K562 (cell line): ENCODE data around the gene MEAK7. TPM values are rescaled to one million over a fixed set of nuclear protein-coding genes. Genes with fewer than 3 reads are reported as not detected.

Experiments used
- ATAC-seq: fragments of 200-7000 bp; cut with Tn5 transposase; 3 replicates; pipeline ENCODE4 v1.9.1; 2020; ENCODE audit warnings: moderate library complexity
- BruUV-seq: library from RNA; stranded (reverse); fragments of 400-500 nt; replicated peaks from 2 replicates; lab custom pipeline; 2021; lab: Mats Ljungman, UMichigan
- CTCF ChIA-PET: fragments of 300-600 bp; formaldehyde crosslinking; extraction: SDS; loops from one replicate; lab custom pipeline; 2021; ENCODE audit warnings: low intra/inter-chr PET ratio; lab: Yijun Ruan, JAX
- POLR2A ChIA-PET: fragments of 300-600, 350-650 bp; sonication (Branson Sonifier 250); formaldehyde crosslinking; extraction: SDS; loops from one replicate; lab custom pipeline; 2021; ENCODE audit warnings: antibody characterized with exemption, inconsistent platforms; lab: Yijun Ruan, JAX
- DNase-seq, 4 experiments: peaks; one replicate each; pipeline versions ENCODE4 v3.0.0 to v3.0.0-alpha.2; 2011 to 2018; ENCODE audit warnings: low spot score in 3 of 4, mixed read lengths in 3 of 4; ENCODE audit errors: extremely low read depth in 1 of 4
- FAIRE-seq: peaks from 2 replicates; lab custom pipeline; 2011; peaks lifted over from hg19 to GRCh38; lab: Jason Lieb, UNC
- H2AFZ ChIP-seq: 2 replicates; pipeline ENCODE4 v1.6.0; 2011; ENCODE audit warnings: low read depth, low read length, control low read depth, inconsistent platforms
- H3K27ac ChIP-seq: fragments of 200-600 bp; 3 replicates; pipeline ENCODE4 v1.8.0; 2011; ENCODE audit warnings: low read depth, mild to moderate bottlenecking, control low read depth, inconsistent platforms, low read length, moderate library complexity, mixed read lengths; ENCODE audit errors: extremely low read depth
- H3K27me3 ChIP-seq, 2 experiments: fragments of 300-600 bp in 1 of 2; 2 replicates in 1 of 2; 3 replicates in 1 of 2; pipeline versions ENCODE4 v1.6.0 to v1.8.0; 2011; ENCODE audit warnings: inconsistent platforms in 2 of 2, low read length in 2 of 2, mild to moderate bottlenecking in 1 of 2, mixed read lengths in 1 of 2, moderate library complexity in 1 of 2; ENCODE audit not compliant: control insufficient read depth in 2 of 2, insufficient read depth in 2 of 2
- H3K36me3 ChIP-seq: fragments of 300-600 bp; 3 replicates; pipeline ENCODE4 v1.8.0; 2011; ENCODE audit warnings: mild to moderate bottlenecking, low read length, inconsistent platforms; ENCODE audit not compliant: control insufficient read depth, insufficient read depth
- H3K4me1 ChIP-seq, 2 experiments: fragments of 200-600 bp in 1 of 2; replicated peaks in 1 of 2; 2 replicates in 1 of 2; 3 replicates in 1 of 2; pipeline versions ENCODE4 v1.5.1 to v1.8.0; 2011; ENCODE audit warnings: inconsistent platforms in 2 of 2, low read length in 2 of 2, mild to moderate bottlenecking in 1 of 2, mixed read lengths in 1 of 2, moderate library complexity in 1 of 2; ENCODE audit not compliant: control insufficient read depth in 2 of 2, insufficient read depth in 2 of 2
- H3K4me2 ChIP-seq: 2 replicates; pipeline ENCODE4 v1.6.1; 2011; ENCODE audit warnings: low read length, control low read depth, inconsistent platforms, mixed read lengths; ENCODE audit not compliant: insufficient read depth
- H3K4me3 ChIP-seq: fragments of 200-600 bp; sonication (generic), shearing (Covaris generic); 2 replicates; pipeline ENCODE4 v1.5.1; 2016; ENCODE audit warnings: control low read depth, inconsistent platforms
- H3K79me2 ChIP-seq: fragments of 200-600 bp; 3 replicates; pipeline ENCODE4 v1.8.0; 2011; ENCODE audit warnings: low read length, inconsistent platforms; ENCODE audit not compliant: control insufficient read depth, insufficient read depth
- H3K9ac ChIP-seq, 2 experiments: 2 replicates each; pipeline versions ENCODE4 v1.6.0 to v1.6.1; 2011; ENCODE audit warnings: low read depth in 2 of 2, low read length in 2 of 2, control low read depth in 1 of 2, inconsistent platforms in 1 of 2, mild to moderate bottlenecking in 1 of 2, mixed read lengths in 1 of 2; ENCODE audit not compliant: insufficient read depth in 1 of 2
- H3K9me1 ChIP-seq: one replicate; pipeline ENCODE4 v1.6.0; 2011; ENCODE audit warnings: inconsistent platforms, mild to moderate bottlenecking, low read length, moderate library complexity; ENCODE audit not compliant: control insufficient read depth, insufficient read depth
- H3K9me3 ChIP-seq: replicated peaks from 2 replicates; pipeline ENCODE4 v1.5.1; 2011; ENCODE audit warnings: low read depth, low read length, inconsistent platforms; ENCODE audit not compliant: control insufficient read depth, insufficient read depth
- H4K20me1 ChIP-seq: replicated peaks from 2 replicates; pipeline ENCODE4 v1.6.1; 2011; ENCODE audit warnings: low read length, inconsistent platforms, mixed read lengths; ENCODE audit not compliant: control insufficient read depth, insufficient read depth
- COPS2 ChIP-seq: fragments of 450-650 bp; conservative IDR thresholded peaks from 2 replicates; pipeline ENCODE4 v1.6.1; 2016; ENCODE audit warnings: mild to moderate bottlenecking, moderate library complexity
- GABPB1 ChIP-seq: sonication (generic); formaldehyde crosslinking; IDR thresholded peaks from 2 replicates; pipeline ENCODE4 v1.8.0; 2022; ENCODE audit warnings: mild to moderate bottlenecking, missing genetic modification reagents
- GABPB2 ChIP-seq: fragments of 250-450 bp; sonication (Bioruptor Pico); conservative IDR thresholded peaks from 2 replicates; pipeline ENCODE4 v1.5.1; 2021; ENCODE audit warnings: mild to moderate bottlenecking
- POLR2G ChIP-seq: fragments of 200-400 bp; formaldehyde crosslinking; IDR thresholded peaks from 2 replicates; pipeline ENCODE4 v1.6.1; 2017; ENCODE audit warnings: low read depth, mild to moderate bottlenecking, antibody characterized with exemption, low read length, moderate library complexity
- PTBP1 ChIP-seq: fragments of 200-400 bp; formaldehyde crosslinking; IDR thresholded peaks from 2 replicates; pipeline ENCODE4 v1.6.1; 2017; ENCODE audit warnings: low read depth, low read length
- TBL1XR1 ChIP-seq, 2 experiments: IDR thresholded peaks; 2 replicates each; pipeline ENCODE4 v1.6.1; 2012; ENCODE audit warnings: improper control_type of control experiment in 2 of 2, low read length in 2 of 2, mild to moderate bottlenecking in 1 of 2
- XRCC3 ChIP-seq: fragments of 450-650 bp; IDR thresholded peaks from 2 replicates; pipeline ENCODE4 v1.6.1; 2017; ENCODE audit warnings: mild to moderate bottlenecking, moderate library complexity
- ZKSCAN1 ChIP-seq: fragments of 150-350 bp; IDR thresholded peaks from 2 replicates; pipeline ENCODE4 v1.6.1; 2016; ENCODE audit warnings: low read depth, low read length
- ZNF717 ChIP-seq: fragments of 250-450 bp; sonication (Bioruptor Pico); IDR thresholded peaks from 2 replicates; pipeline ENCODE4 v1.5.0; 2021
- WGBS: fragments of 100-300 bp; shearing (Covaris generic); methylation state at CpG from one replicate; pipeline ENCODE4 v1.1.6; 2016; ENCODE audit warnings: low coverage, mixed read lengths; ENCODE audit not compliant: insufficient coverage; ENCODE audit errors: missing lambda C conversion rate; 5-methylcytosine and 5-hydroxymethylcytosine counted together
- in situ Hi-C: fragments of 300-500 bp; cut with MboI; formaldehyde crosslinking; loops from 4 replicates; pipeline ENCODE4 v1.15.0; 2018; ENCODE audit warnings: inconsistent platforms, mixed read lengths
- intact Hi-C: fragments of 100-400 bp; cut with micrococcal nuclease; formaldehyde crosslinking; loops from 2 replicates; pipeline ENCODE4 v1.14.2; 2022
- polyA plus RNA-seq, 8 experiments: library from polyadenylated mRNA; depleted of rRNA in 4 of 8; stranded (reverse) in 5 of 8; unstranded in 3 of 8; fragments of >200 nt; fragmentation: Nextera tagmentation in 2 of 8; fragmentation: Illumina TruSeq in 1 of 8; extraction: Ambion mirVana in 2 of 8; extraction: Trizol in 1 of 8; gene quantifications; 2 replicates each; pipeline versions ENCODE4 v1.2.1 to v1.2.3, GENCODE V29; 2011 to 2014; ENCODE audit warnings: inconsistent platforms in 1 of 8, missing spikeins in 1 of 8
- total RNA-seq, 7 experiments: library from RNA; depleted of rRNA in 6 of 7; stranded (reverse); fragments of >200 nt in 6 of 7; fragmentation: Illumina TruSeq in 2 of 7; extraction: Trizol in 2 of 7; gene quantifications; 2 replicates each; pipeline versions ENCODE4 v1.2.1 to v1.2.3, GENCODE V29; 2011 to 2021; ENCODE audit warnings: low replicate concordance in 1 of 7
- TF ChIP-seq, protein P1 (sequence below): fragments of 250-450 bp; sonication (Bioruptor Pico); IDR thresholded peaks from 2 replicates; pipeline ENCODE4 v1.4.0; 2020; ENCODE audit warnings: mild to moderate bottlenecking

The MEAK7 gene
- total and polyA plus RNA-seq, 9 of the 15 experiments (the other 6 are each of a cell fraction or from before 2014, with no cell fraction given), result 1.4 to 14.5 (median 6.3) TPM

DNA sequence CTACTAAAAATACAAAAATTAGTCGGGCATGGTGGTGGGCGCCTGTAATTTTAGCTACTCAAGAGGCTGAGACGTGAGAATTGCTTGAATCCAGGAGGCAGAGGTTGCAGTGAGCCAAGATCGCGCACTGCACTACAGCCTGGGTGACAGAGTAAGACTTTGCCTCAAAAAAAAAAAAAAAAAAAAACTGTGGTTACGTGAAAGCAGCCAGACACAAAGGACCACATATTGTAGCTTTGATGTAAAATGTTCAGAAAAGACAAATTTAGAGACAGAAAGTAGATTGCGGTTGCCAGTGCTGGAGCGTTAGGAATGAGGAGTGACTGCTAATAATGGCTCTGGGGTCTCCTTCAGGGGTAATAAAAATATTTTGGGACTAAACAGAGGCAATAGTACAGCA lies 4.0 kb upstream of the MEAK7 start:
- peaks cover 0 to 7% of the 10 kb centered on the region in 2 experiments; a peak in 1 of 5 replicates for H3K27me3 ChIP-seq
- DNase-seq (no peak), ATAC-seq (no peak), FAIRE-seq (no peak)
- H4K20me1 ChIP-seq, result 0 out of 2 replicates have a peak, but pooled peaks cover 4% of the 10 kb centered on the region
- no peak overlapping the region for H3K4me2 ChIP-seq
- H3K9me1 ChIP-seq, result no peaks in the 10 kb centered on the region
- H2AFZ ChIP-seq, result no peak overlapping the region
- TF ChIP-seq ZKSCAN1 (no peak), GABPB1 (CRISPR knock-in tag) (no peak), ZNF717 (no peak), PTBP1 (no peak), GABPB2 (CRISPR knock-in tag) (no peak), TBL1XR1 (IDR thresholded peaks at IDR 0.05; ENCODE audit: low read length in 2 of 2) (no peak), COPS2 (no peak), POLR2G (no peak), XRCC3 (no peak)
- TF ChIP-seq, protein P1, sequence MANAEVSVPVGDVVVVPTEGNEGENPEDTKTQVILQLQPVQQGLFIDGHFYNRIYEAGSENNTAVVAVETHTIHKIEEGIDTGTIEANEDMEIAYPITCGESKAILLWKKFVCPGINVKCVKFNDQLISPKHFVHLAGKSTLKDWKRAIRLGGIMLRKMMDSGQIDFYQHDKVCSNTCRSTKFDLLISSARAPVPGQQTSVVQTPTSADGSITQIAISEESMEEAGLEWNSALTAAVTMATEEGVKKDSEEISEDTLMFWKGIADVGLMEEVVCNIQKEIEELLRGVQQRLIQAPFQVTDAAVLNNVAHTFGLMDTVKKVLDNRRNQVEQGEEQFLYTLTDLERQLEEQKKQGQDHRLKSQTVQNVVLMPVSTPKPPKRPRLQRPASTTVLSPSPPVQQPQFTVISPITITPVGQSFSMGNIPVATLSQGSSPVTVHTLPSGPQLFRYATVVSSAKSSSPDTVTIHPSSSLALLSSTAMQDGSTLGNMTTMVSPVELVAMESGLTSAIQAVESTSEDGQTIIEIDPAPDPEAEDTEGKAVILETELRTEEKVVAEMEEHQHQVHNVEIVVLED (CRISPR knock-in tag), result no peak
- no peak overlapping the region for H3K27ac ChIP-seq
- no peak overlapping the region for H3K9ac ChIP-seq
- in situ Hi-C loops (no loop called here), intact Hi-C loops (no loop called here)
- CTCF ChIA-PET, result interaction anchor here (0.5 to 7.9 kb wide), 2 partner anchors 112 to 233 kb away, joined by 5 to 120 read pairs; partner anchors contain the start of gene COTL1
- H3K36me3 ChIP-seq, result no peaks in the 10 kb centered on the region
- peaks cover 6% of the 10 kb centered on the region for H3K79me2 ChIP-seq
- BruUV-seq, result no TSS peak
- WGBS, result 59% methylated on average over 8 of the region's 8 CpGs
- POLR2A ChIA-PET, result interaction anchor here (1.6 kb wide), 1 partner anchor 14 kb away, joined by 3 read pairs; no protein-coding TSS in a partner anchor
- no peaks in the 10 kb centered on the region for H3K9me3 ChIP-seq
- H3K4me3 ChIP-seq, result no peak overlapping the region
- H3K4me1 ChIP-seq, result peaks cover 15 to 32% of the 10 kb centered on the region in 2 experiments
